WTC11 (cell line): Measurements from ENCODE around the gene TAPBPL. TPM values are rescaled to one million over a fixed set of nuclear protein-coding genes. Genes with fewer than 3 reads are reported as not detected.
"Not testable (repeated sequence)": the region's sequence is repeated elsewhere in the genome, so short reads cannot be mapped to it uniquely, and the experiment has no call there.

ENCODE experiments used
- ATAC-seq: fragments of 200-7000 bp; cut with Tn5 transposase; 2 replicates; pipeline ENCODE4 v1.10.0; 2021; ENCODE audit warnings: mild to moderate bottlenecking, moderate library complexity
- CTCF ChIA-PET: fragments of 300-600 bp; sonication (Branson Sonifier 250); formaldehyde crosslinking; loops from one replicate; lab custom pipeline; 2021; ENCODE audit warnings: antibody characterized with exemption; lab: Charles Lee
- POLR2A ChIA-PET: fragments of 350-600 bp; sonication (Branson Sonifier 250); formaldehyde crosslinking; loops from one replicate; lab custom pipeline; 2021; ENCODE audit warnings: antibody characterized with exemption; lab: Charles Lee
- DNase-seq: peaks from one replicate; pipeline ENCODE4 v3.0.0; 2021; ENCODE audit warnings: low spot score
- H3K27ac Mint-ChIP-seq: 2 replicates; pipeline ENCODE4 v1.8.0; 2021; ENCODE audit warnings: mixed read lengths
- H3K27me3 Mint-ChIP-seq: 2 replicates; pipeline ENCODE4 v1.8.0; 2021; ENCODE audit warnings: low read depth, mild to moderate bottlenecking, moderate library complexity, mixed read lengths
- H3K36me3 Mint-ChIP-seq: 2 replicates; pipeline ENCODE4 v1.8.0; 2021; ENCODE audit warnings: mixed read lengths
- H3K4me1 Mint-ChIP-seq: 2 replicates; pipeline ENCODE4 v1.8.0; 2022; ENCODE audit warnings: mixed read lengths
- H3K4me3 Mint-ChIP-seq: 2 replicates; pipeline ENCODE4 v1.8.0; 2021; ENCODE audit warnings: mild to moderate bottlenecking, moderate library complexity, mixed read lengths
- H3K9me3 Mint-ChIP-seq: 2 replicates; pipeline ENCODE4 v1.8.0; 2021; ENCODE audit warnings: mixed read lengths
- ATF2 ChIP-seq: sonication (generic); formaldehyde crosslinking; IDR thresholded peaks from 2 replicates; pipeline ENCODE4 v1.8.1; 2022; ENCODE audit warnings: low read depth, missing genetic modification reagents, borderline replicate concordance
- E2F4 ChIP-seq: sonication (generic); formaldehyde crosslinking; IDR thresholded peaks from 2 replicates; pipeline ENCODE4 v1.8.1; 2022; ENCODE audit warnings: low read depth, mild to moderate bottlenecking, moderate library complexity, missing genetic modification reagents, borderline replicate concordance
- ELF4 ChIP-seq: sonication (generic); formaldehyde crosslinking; IDR thresholded peaks from 2 replicates; pipeline ENCODE4 v1.8.1; 2022; ENCODE audit warnings: low read depth, mild to moderate bottlenecking, moderate library complexity, missing genetic modification reagents
- FOXP4 ChIP-seq: sonication (generic); formaldehyde crosslinking; IDR thresholded peaks from 2 replicates; pipeline ENCODE4 v1.8.0; 2022; ENCODE audit warnings: mild to moderate bottlenecking, missing genetic modification reagents
- GTF2I ChIP-seq: fragments of 250-450 bp; sonication (Bioruptor Pico); conservative IDR thresholded peaks from 2 replicates; pipeline ENCODE4 v1.4.0; 2021; ENCODE audit warnings: mild to moderate bottlenecking
- HMGXB4 ChIP-seq: sonication (generic); formaldehyde crosslinking; IDR thresholded peaks from 2 replicates; pipeline ENCODE4 v1.8.1; 2023; ENCODE audit warnings: mild to moderate bottlenecking, moderate library complexity, missing genetic modification reagents
- IRF1 ChIP-seq: sonication (generic); formaldehyde crosslinking; IDR thresholded peaks from 2 replicates; pipeline ENCODE4 v1.8.0; 2023; ENCODE audit warnings: missing genetic modification reagents
- NFE2L1 ChIP-seq: sonication (generic); formaldehyde crosslinking; IDR thresholded peaks from 2 replicates; pipeline ENCODE4 v1.8.1; 2023; ENCODE audit warnings: missing genetic modification reagents
- OVOL2 ChIP-seq: fragments of 250-450 bp; sonication (Bioruptor Pico); IDR thresholded peaks from 2 replicates; pipeline ENCODE4 v1.9.0; 2021; ENCODE audit warnings: mild to moderate bottlenecking, borderline replicate concordance
- RELA ChIP-seq: sonication (generic); formaldehyde crosslinking; IDR thresholded peaks from 2 replicates; pipeline ENCODE4 v1.8.1; 2022; ENCODE audit warnings: missing genetic modification reagents, mild to moderate bottlenecking, borderline replicate concordance
- RORB ChIP-seq: fragments of 250-450 bp; sonication (Bioruptor Pico); IDR thresholded peaks from 2 replicates; pipeline ENCODE4 v1.9.0; 2021; ENCODE audit warnings: mild to moderate bottlenecking
- SMAD4 ChIP-seq: sonication (generic); formaldehyde crosslinking; IDR thresholded peaks from 2 replicates; pipeline ENCODE4 v1.8.0; 2022; ENCODE audit warnings: mild to moderate bottlenecking, missing genetic modification reagents
- TP53 ChIP-seq: sonication (generic); formaldehyde crosslinking; IDR thresholded peaks from 2 replicates; pipeline ENCODE4 v1.8.1; 2023; ENCODE audit warnings: mild to moderate bottlenecking, missing genetic modification reagents
- ZNF138 ChIP-seq: sonication (generic); formaldehyde crosslinking; conservative IDR thresholded peaks from 2 replicates; pipeline ENCODE4 v1.8.1; 2022; ENCODE audit warnings: mild to moderate bottlenecking, moderate library complexity, missing genetic modification reagents
- ZNF671 ChIP-seq: fragments of 250-450 bp; sonication (Bioruptor Pico); IDR thresholded peaks from 2 replicates; pipeline ENCODE4 v1.8.0; 2021; ENCODE audit warnings: mild to moderate bottlenecking
- total RNA-seq: library from RNA; stranded (reverse); gene quantifications from 3 replicates; pipeline ENCODE4 v1.2.3, GENCODE V29; 2021

The TAPBPL gene
- total RNA-seq, 1 experiment from 2014 or later: 1.3 TPM

- Mint-ChIP-seq H3K27me3 (no peaks in the 10 kb centered on the region; the same call in none of the 2 replicates), H3K4me1 (peaks cover 14% of the 10 kb centered on the region), H3K27ac (no peak overlapping the region), H3K9me3 (no peaks in the 10 kb centered on the region), H3K36me3 (no peaks in the 10 kb centered on the region), H3K4me3 (no peak overlapping the region)
- POLR2A ChIA-PET: interaction anchor here (0.8 to 0.9 kb wide), 3 partner anchors 40 to 108 kb away, joined by 3 read pairs; no protein-coding TSS in a partner anchor
- no peak for DNase-seq
- no peak for ATAC-seq
- CTCF ChIA-PET: interaction anchor here (1.0 to 7.1 kb wide), 5 partner anchors 40 to 112 kb away, joined by 3 to 77 read pairs (median 19); partner anchors contain the start of gene VAMP1
- 0 out of 2 replicates have a peak, but pooled peaks have one; percentile 35 for TF ChIP-seq GTF2I (CRISPR knock-in tag)
- no peak for TF ChIP-seq ZNF671 (CRISPR knock-in tag)
- TF ChIP-seq, all 79 proteins: peak for 1
These were observed 26.0 kb upstream of the TAPBPL start for GRCh38 chr12:6425590-6426531.

GRCh38 chr12:6426882-6427671 is 24.8 kb upstream of the TAPBPL start:
- ChIA-PET POLR2A (no interaction called here), CTCF (interaction anchor here (7.1 kb wide), 1 partner anchor 38 kb away, joined by 77 read pairs; no protein-coding TSS in a partner anchor)
- DNase-seq: no peak
- TF ChIP-seq RELA (CRISPR knock-in tag) (no peak), ZNF138 (no peak), ELF4 (no peak), HMGXB4 (CRISPR knock-in tag) (no peak), IRF1 (CRISPR knock-in tag) (no peak), TP53 (CRISPR knock-in tag) (no peak), RORB (CRISPR knock-in tag) (no peak), FOXP4 (CRISPR knock-in tag) (no peak), SMAD4 (no peak)
- no peak overlapping the region; the same call in 1 of the 2 replicates for H3K27ac Mint-ChIP-seq
- no peaks in the 10 kb centered on the region for H3K36me3 Mint-ChIP-seq
- H3K27me3 Mint-ChIP-seq: no peaks in the 10 kb centered on the region; the same call in none of the 2 replicates
- no peaks in the 10 kb centered on the region for H3K9me3 Mint-ChIP-seq
- H3K4me1 Mint-ChIP-seq: peaks cover 14% of the 10 kb centered on the region
- no peak for ATAC-seq
- H3K4me3 Mint-ChIP-seq: no peak overlapping the region

GRCh38 chr12:6427796-6428195 is 24.0 kb upstream of the TAPBPL start:
- CTCF ChIA-PET: interaction anchor here (7.1 kb wide), 1 partner anchor 38 kb away, joined by 77 read pairs; no protein-coding TSS in a partner anchor
- POLR2A ChIA-PET, H3K9me3 Mint-ChIP-seq, H3K36me3 Mint-ChIP-seq, H3K27ac Mint-ChIP-seq, ATAC-seq, H3K27me3 Mint-ChIP-seq, H3K4me3 Mint-ChIP-seq, DNase-seq: not testable (repeated sequence)
- peaks cover 17% of the 10 kb centered on the region for H3K4me1 Mint-ChIP-seq

GRCh38 chr12:6428326-6428725 is 23.5 kb upstream of the TAPBPL start:
- no peak for ATAC-seq
- H3K9me3 Mint-ChIP-seq: no peaks in the 10 kb centered on the region
- no peaks in the 10 kb centered on the region; the same call in none of the 2 replicates for H3K27me3 Mint-ChIP-seq
- H3K4me1 Mint-ChIP-seq: peaks cover 19% of the 10 kb centered on the region
- H3K36me3 Mint-ChIP-seq: no peaks in the 10 kb centered on the region
- POLR2A ChIA-PET: no interaction called here
- DNase-seq: no peak
- H3K4me3 Mint-ChIP-seq: no peak overlapping the region
- no peak overlapping the region for H3K27ac Mint-ChIP-seq
- CTCF ChIA-PET: interaction anchor here (7.1 kb wide), 1 partner anchor 37 kb away, joined by 77 read pairs; no protein-coding TSS in a partner anchor
- no peak for TF ChIP-seq HMGXB4 (CRISPR knock-in tag)
- TF ChIP-seq E2F4 (CRISPR knock-in tag): no peak
- no peak for TF ChIP-seq NFE2L1 (CRISPR knock-in tag)
- TF ChIP-seq OVOL2 (CRISPR knock-in tag): no peak
- no peak for TF ChIP-seq ATF2 (CRISPR knock-in tag)
